ENCODE measurements around the gene HPCAL1.
"Not testable (repeated sequence)": the region's sequence is repeated elsewhere in the genome, so short reads cannot be mapped to it uniquely, and the experiment has no call there.

The HPCAL1 gene

GRCh38 chr2:10297191-10297830 lies 5.4 kb upstream of the HPCAL1 start:
- no peak overlapping the region for H3K4me3 ChIP-seq (ENCODE audit: control insufficient read depth, low read depth, low read length)
- TF ChIP-seq, protein P1, sequence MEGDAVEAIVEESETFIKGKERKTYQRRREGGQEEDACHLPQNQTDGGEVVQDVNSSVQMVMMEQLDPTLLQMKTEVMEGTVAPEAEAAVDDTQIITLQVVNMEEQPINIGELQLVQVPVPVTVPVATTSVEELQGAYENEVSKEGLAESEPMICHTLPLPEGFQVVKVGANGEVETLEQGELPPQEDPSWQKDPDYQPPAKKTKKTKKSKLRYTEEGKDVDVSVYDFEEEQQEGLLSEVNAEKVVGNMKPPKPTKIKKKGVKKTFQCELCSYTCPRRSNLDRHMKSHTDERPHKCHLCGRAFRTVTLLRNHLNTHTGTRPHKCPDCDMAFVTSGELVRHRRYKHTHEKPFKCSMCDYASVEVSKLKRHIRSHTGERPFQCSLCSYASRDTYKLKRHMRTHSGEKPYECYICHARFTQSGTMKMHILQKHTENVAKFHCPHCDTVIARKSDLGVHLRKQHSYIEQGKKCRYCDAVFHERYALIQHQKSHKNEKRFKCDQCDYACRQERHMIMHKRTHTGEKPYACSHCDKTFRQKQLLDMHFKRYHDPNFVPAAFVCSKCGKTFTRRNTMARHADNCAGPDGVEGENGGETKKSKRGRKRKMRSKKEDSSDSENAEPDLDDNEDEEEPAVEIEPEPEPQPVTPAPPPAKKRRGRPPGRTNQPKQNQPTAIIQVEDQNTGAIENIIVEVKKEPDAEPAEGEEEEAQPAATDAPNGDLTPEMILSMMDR (IDR thresholded peaks at IDR 0.05; ENCODE audit: control insufficient read depth, insufficient read depth, low read depth, low read length, missing control alignments): no peak
- no peak for DNase-seq (ENCODE audit: low read depth)

DNA sequence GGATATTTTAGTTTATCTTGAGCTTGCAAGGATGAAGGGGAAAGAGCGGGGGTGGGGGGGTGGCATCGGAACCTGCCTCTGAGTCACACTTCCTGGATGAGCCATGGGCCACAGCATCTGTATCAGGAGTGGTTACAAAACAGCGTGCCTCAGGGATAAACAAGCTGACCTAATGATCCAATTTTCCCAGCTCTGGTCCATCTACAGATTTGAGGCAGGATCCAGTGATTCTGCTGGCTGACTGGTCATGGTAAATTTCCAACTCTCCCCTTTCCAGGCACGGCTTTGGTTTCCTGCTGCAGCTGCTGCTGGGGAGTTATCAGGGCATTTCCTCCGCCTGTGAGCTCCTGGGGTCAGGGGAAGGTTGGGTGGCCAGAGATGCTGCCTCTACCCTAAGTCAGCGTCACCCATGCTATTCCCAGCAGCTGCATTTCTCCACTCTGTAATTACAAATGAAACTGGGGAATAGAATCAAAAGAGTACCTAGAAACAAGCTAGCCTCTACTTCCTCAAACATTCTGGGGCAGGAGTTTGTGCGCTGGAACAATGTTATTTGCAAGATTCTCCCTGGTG lies 4.7 kb upstream of the HPCAL1 start:
- TF ChIP-seq, protein P1 (IDR thresholded peaks at IDR 0.05; ENCODE audit: control insufficient read depth, insufficient read depth, low read depth, low read length, missing control alignments): no peak
- peak; percentile 83 for DNase-seq (ENCODE audit: low read depth)
- H3K4me3 ChIP-seq (ENCODE audit: control insufficient read depth, low read depth, low read length): no peak overlapping the region

DNA sequence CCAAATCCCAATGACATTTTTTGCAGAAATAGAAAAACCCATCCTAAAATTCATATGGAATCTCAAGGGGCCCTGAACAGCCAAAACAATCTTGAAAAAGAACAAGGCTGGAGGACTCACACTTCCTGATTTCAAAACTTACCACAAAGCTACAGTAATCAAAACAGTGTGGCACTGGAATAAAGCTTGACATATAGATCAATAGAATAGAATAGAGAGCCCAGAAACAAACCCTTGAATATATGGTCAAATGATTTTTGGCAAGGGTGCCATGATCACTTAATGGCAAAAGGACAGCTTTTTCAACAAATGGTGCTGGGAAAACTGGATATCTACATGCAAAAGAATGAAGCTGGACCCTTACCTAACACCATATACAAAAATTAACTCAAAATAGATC lies 3.9 kb upstream of the HPCAL1 start:
- H3K4me3 ChIP-seq (ENCODE audit: control insufficient read depth, low read depth, low read length); DNase-seq (ENCODE audit: low read depth): not testable (repeated sequence)

- TF ChIP-seq, protein P1 (IDR thresholded peaks at IDR 0.05; ENCODE audit: control insufficient read depth, insufficient read depth, low read depth, low read length, missing control alignments): no peak
- DNase-seq (ENCODE audit: low read depth): no peak
- no peak overlapping the region for H3K4me3 ChIP-seq (ENCODE audit: control insufficient read depth, low read depth, low read length)
Measured at GRCh38 chr2:10300328-10300920, 2.3 kb upstream of the HPCAL1 start.

GRCh38 chr2:10300997-10301940 lies 1.4 kb upstream of the HPCAL1 start:
- TF ChIP-seq, protein P1 (IDR thresholded peaks at IDR 0.05; ENCODE audit: control insufficient read depth, insufficient read depth, low read depth, low read length, missing control alignments): no peak
- DNase-seq (ENCODE audit: low read depth): no peak
- H3K4me3 ChIP-seq (ENCODE audit: control insufficient read depth, low read depth, low read length): no peak overlapping the region

DNA sequence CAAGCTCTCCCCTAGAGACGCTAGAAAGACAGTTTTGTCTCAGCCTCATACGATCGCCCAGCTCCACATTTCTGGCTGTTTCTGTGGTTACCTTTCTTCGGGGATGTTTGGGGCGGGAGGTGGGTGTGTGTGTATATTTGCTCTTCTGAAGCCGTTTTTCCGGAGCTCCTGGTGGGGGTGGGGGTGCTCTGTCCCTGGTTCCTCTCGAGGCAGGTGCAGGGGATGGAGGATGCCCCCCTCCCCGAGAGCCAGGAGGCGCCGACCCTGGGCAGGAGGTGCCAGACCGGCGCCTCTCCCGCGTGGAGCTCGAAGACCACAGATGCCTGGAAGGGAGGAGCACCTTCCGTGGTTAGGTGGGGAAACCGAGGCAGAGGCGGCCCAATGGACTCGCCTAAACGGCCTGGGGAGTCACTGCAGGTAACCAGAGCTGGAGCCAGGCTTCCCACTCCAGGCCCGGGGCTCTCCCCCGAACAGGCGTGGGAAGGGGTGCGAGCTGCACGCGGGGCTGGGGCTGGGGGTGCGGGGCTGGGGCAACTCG lies 694 bp upstream of the HPCAL1 start:
- TF ChIP-seq, protein P1 (IDR thresholded peaks at IDR 0.05; ENCODE audit: control insufficient read depth, insufficient read depth, low read depth, low read length, missing control alignments): no peak
- DNase-seq (ENCODE audit: low read depth): no peak

More for the DNA sequence above, 694 bp upstream of the HPCAL1 start:
- peak overlapping the region; percentile 87 for H3K4me3 ChIP-seq (ENCODE audit: control insufficient read depth, low read depth, low read length)
